Duodenal mucosa (tissue), 2 donors: ENCODE data around the gene PRDX3.
"Not testable (repeated sequence)": the region's sequence is repeated elsewhere in the genome, so short reads cannot be mapped to it uniquely, and the experiment has no call there.

Experiments
- H3K27ac ChIP-seq: one replicate; pipeline ENCODE4 v1.7.0; 2013; ENCODE audit warnings: low read depth, low read length
- H3K27me3 ChIP-seq, 2 donors: one replicate each; pipeline ENCODE4 v1.7.0; 2013; ENCODE audit warnings: low read length in 2 of 2, control low read depth in 1 of 2; ENCODE audit not compliant: insufficient read depth in 2 of 2, control insufficient read depth in 1 of 2
- H3K36me3 ChIP-seq, 2 donors: one replicate each; pipeline ENCODE4 v1.7.0; 2013; ENCODE audit warnings: low read length in 2 of 2, control low read depth in 1 of 2; ENCODE audit not compliant: insufficient read depth in 2 of 2, control insufficient read depth in 1 of 2
- H3K4me1 ChIP-seq, 2 donors: one replicate each; pipeline ENCODE4 v1.7.0; 2013; ENCODE audit warnings: low read length in 2 of 2, control low read depth in 1 of 2; ENCODE audit not compliant: insufficient read depth in 2 of 2, control insufficient read depth in 1 of 2
- H3K4me3 ChIP-seq, 2 donors: one replicate each; pipeline ENCODE4 v1.7.0; 2013; ENCODE audit warnings: low read length in 2 of 2, low read depth in 1 of 2
- H3K9ac ChIP-seq, 2 donors: one replicate each; pipeline ENCODE4 v1.7.0; 2013; ENCODE audit warnings: low read length in 2 of 2, low read depth in 1 of 2
- H3K9me3 ChIP-seq, 2 donors: one replicate each; pipeline ENCODE4 v1.7.0; 2013; ENCODE audit warnings: low read length in 2 of 2, control low read depth in 1 of 2; ENCODE audit not compliant: control insufficient read depth in 1 of 2

Gene PRDX3

DNA sequence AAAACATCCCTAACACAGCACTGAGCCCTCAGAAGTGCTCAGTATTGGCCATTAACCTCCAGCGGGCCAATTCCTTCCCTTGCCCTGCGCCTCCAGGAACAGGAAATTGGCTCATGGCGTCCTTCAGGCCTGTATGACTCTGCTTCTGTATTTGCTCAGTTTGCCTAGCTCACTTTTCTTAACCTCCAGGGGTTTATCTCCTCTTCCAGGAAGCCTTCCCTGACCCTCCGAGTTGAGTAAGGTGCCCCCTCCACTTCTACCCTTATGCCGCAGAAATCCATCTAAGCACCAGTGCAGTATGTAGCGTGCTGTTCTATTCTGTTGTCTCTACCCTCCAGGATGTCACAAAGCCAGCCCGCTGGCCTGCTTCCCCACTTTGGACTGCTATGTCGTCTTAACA is 12.0 kb downstream of the PRDX3 start:
- Histone ChIP-seq H3K9ac (peak overlapping the region in 1 of 2 donors; percentile 86), H3K36me3 (peaks cover 2 to 35% of the 10 kb centered on the region in 2 donors), H3K27ac (no peak overlapping the region)

DNA sequence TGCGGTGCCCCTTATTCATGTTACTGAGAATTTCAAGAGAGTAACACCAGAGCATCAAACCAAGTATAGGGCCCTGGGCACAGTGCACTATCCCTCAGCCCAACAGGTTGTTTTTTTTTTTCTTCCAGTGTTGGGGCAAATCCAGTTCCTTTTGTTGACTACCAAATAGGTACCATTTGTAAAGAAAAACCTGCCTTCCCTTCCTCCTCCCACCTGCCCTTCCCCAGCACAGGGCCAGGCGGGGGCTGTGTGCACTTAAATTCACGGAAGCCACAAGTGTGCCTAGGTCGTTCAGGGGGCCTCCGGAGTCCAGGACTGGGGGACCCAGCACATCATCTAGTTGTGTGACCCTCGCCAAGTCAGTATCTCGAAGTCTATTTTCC is 12.5 kb downstream of the PRDX3 start:
- H3K27me3 ChIP-seq: no peaks in the 10 kb centered on the region
- peaks cover 8 to 17% of the 10 kb centered on the region in 2 donors for H3K4me1 ChIP-seq
- H3K9ac ChIP-seq: peak overlapping the region; percentile 86 to 95
- peak overlapping the region; percentile 89 to 93 for H3K4me3 ChIP-seq
- H3K9me3 ChIP-seq: no peaks in the 10 kb centered on the region
- peaks cover 2 to 35% of the 10 kb centered on the region in 2 donors for H3K36me3 ChIP-seq
- peak overlapping the region; percentile 83 for H3K27ac ChIP-seq

More for the DNA sequence above, 12.0 kb downstream of the PRDX3 start:
- Histone ChIP-seq H3K9me3 (no peaks in the 10 kb centered on the region), H3K4me1 (peaks cover 8 to 17% of the 10 kb centered on the region in 2 donors), H3K4me3 (no peak overlapping the region), H3K27me3 (no peaks in the 10 kb centered on the region)

DNA sequence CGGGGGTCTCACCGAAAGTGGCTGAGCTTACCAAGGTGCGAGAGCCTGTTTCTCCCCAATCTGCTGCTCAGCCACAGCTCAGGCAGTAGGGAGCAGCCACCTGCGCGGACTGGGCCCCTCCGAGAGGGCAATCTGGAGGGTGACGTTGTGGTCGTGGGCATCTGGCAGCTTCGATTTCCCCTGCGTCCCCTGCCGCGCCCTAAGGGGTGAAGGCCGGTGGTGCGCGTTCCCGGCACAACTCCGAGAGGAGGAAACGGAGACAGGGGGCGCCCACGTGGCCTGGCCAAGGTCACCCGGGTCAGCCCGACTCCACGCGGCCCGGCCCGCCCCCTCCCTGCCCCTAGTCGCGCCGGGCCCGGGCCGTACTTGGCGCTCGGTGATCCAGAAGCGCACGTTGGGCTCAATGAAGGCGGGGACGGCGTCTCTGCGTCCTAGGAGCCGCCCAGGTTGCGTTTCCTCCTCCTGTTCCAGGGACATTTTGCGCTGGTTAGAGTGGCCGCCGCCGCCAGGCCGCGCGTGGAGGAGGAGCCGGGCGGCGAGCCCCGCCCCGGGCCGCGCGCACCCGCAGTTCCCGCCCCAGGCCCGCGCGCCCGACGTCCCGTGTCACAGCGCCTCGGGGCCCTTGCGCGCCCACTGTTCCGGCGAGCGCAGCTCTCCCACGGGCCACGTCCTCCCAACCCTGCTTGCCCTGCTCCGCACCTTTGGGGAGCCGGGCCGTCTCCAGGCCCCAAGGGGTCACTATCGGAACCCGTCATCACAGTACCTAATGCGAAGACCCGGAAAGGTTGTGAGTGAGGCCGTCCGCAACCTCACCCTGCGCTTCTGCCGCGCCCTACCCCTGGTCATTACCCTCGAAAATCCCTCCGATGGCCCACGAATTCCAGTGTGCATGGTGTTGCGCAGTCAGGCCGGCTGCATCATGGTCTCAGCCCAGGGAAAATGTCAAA is 13.2 kb downstream of the PRDX3 start, which contains the start of gene SFXN4:
Gene SFXN4, minus strand, starts transcription at position 544 of the 947 bp plus-strand sequence. Its CDS starts 67 bp downstream, at position 477.
- no peaks in the 10 kb centered on the region for H3K27me3 ChIP-seq
- H3K4me3 ChIP-seq: peak within 1 kb of the TSS; percentile 89 to 93
- H3K36me3 ChIP-seq: peaks cover 2 to 36% of the 10 kb centered on the region in 2 donors
- no peaks in the 10 kb centered on the region for H3K9me3 ChIP-seq
- peak within 1 kb of the TSS; percentile 85 for H3K27ac ChIP-seq
- peak within 1 kb of the TSS; percentile 86 to 95 for H3K9ac ChIP-seq
- H3K4me1 ChIP-seq: peaks cover 8 to 17% of the 10 kb centered on the region in 2 donors

DNA sequence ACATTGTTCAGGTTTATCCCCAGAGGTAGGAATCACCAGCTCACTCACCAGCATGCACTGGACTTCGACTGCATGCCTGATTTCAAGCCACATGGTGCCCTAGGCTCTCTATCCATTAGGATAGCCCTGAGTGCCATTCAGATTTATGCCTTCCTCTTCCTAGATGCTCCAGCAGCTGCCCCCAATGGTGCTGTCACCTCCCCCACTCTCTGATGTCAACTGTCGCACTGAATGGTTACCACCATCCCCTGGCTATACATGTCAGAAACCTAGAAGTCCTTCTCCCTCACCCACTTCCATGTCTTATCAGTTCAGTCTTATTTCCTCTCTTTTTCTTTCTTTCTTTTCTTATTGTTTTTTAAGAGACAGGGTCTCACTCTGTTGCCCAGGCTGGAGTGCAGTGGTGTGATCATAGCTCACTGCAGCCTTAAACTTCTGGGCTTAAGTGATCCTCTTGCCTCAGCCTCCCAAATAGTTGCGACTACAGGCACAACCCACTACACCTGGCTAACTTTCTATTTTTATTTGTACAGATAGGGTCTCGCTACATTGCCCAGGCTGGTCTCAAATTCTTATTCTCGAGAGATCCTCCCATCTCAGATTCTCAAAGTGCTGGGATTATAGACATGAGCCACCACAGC is 16.0 kb downstream of the PRDX3 start:
- H3K27ac ChIP-seq: no peak overlapping the region
- H3K9ac ChIP-seq: no peak overlapping the region
- H3K36me3 ChIP-seq: peaks cover 11 to 32% of the 10 kb centered on the region in 2 donors
- H3K9me3 ChIP-seq: no peaks in the 10 kb centered on the region
- H3K4me3 ChIP-seq: no peak overlapping the region
- H3K27me3 ChIP-seq: no peaks in the 10 kb centered on the region
- H3K4me1 ChIP-seq: peaks cover 8 to 17% of the 10 kb centered on the region in 2 donors

DNA sequence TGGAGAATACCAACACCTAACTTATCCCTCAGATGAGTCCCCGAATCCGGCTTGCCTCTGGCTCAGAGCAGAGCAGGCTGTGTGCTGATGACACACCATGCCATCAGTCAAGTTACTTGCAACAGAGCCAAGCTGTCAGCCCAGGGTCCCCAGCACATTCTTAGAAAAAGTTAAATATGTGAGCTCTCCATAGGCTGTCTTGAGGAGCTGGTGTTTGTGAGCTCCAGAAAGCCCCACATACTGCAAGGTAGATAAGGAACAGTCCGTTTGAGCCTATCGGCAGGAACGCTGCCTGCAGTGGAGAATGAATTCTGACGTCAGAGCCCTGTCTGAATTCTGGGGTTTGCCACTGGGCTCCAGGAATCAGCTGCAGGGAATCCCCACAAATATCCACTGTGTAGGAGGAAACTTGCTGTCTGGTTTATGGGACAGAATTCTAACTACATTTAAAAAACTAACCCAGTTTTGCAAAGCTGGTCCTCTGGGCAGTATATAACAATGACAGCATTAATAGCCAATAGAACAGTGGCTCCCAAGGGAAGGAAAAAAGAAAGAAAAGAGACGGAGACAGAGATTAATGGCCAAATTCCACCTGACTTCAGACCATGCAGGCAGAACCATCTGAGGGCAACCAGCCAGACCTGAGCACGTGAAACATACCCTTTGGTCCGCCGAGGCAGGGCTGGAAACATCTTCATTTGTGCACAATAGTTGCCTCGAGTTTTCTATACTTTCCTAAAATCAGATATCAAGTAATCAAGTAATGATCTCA is 16.7 kb downstream of the PRDX3 start:
- Histone ChIP-seq H3K27me3 (no peaks in the 10 kb centered on the region), H3K27ac (no peak overlapping the region), H3K4me1 (peaks cover 8 to 17% of the 10 kb centered on the region in 2 donors), H3K4me3 (no peak overlapping the region), H3K9ac (no peak overlapping the region), H3K9me3 (no peaks in the 10 kb centered on the region), H3K36me3 (peaks cover 14 to 28% of the 10 kb centered on the region in 2 donors)

DNA sequence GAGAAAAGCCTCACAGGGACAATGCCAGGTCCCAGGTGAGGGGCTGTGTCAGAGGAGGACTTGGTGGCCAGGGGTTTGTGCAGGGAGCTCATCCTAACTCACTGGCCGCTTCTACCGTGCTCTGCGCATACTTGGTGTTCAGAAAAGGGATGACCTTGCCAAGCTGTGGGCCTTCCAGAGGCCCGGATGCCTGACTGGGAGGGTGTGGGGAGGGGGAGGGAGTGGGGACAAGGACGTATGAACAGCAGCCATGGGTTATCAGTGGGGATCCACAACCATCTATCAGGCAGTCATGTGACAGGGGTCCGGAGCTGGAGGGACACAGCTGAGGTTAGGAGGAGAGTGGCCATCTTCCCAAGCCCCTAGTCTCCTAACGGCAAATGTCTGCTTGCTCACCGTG is 19.3 kb downstream of the PRDX3 start:
- Histone ChIP-seq H3K27me3 (no peaks in the 10 kb centered on the region), H3K27ac (no peak overlapping the region), H3K4me3 (no peak overlapping the region), H3K9ac (no peak overlapping the region), H3K9me3 (no peaks in the 10 kb centered on the region), H3K4me1 (peaks cover 0 to 3% of the 10 kb centered on the region in 2 donors), H3K36me3 (peaks cover 31 to 53% of the 10 kb centered on the region in 2 donors)

DNA sequence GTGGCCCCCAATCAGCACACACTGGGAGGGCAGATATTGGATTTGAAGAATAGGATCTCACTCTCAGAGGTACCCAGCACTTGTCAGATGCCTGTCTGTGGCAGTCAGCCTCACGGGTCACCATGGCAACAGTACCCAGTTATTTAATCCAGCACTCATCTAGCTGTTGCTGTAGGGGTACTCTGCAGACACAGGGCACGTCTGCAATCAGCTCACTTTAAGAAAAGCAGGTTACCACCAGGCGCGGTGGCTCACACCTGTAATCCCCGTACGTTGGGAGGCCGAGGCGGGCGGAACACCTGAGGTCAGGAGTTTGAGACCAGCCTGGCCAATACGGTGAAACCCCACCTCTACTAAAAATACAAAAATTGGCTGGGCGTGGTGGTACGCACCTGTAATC is 25.0 kb downstream of the PRDX3 start:
- Histone ChIP-seq H3K9ac (no peak overlapping the region), H3K27ac (no peak overlapping the region), H3K27me3 (no peaks in the 10 kb centered on the region), H3K4me1 (no peaks in the 10 kb centered on the region), H3K36me3 (peaks cover 34 to 80% of the 10 kb centered on the region in 2 donors), H3K4me3 (no peak overlapping the region), H3K9me3 (no peaks in the 10 kb centered on the region)

DNA sequence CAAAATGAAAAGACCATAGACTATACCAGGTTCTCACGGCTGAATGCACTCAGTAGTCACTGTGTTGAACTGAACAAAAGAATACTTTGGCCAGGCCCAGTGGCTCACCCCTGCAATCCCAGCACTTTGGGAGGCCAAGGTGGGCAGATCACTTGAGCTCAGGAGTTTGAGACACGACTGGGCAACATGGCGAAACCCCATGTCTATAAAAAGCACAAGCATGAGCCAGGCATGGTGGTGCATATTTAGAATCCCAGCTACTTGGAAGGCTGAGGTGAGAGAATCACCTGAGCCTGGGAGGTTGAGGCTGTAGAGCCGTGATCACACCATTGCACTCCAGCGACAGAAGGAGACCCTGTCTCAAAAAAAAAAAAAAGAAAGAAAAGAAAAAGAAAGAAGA is 25.6 kb downstream of the PRDX3 start:
- Histone ChIP-seq H3K36me3 (peaks cover 33 to 81% of the 10 kb centered on the region in 2 donors), H3K9me3 (no peaks in the 10 kb centered on the region), H3K27ac (no peak overlapping the region), H3K9ac (no peak overlapping the region), H3K27me3 (no peaks in the 10 kb centered on the region), H3K4me3 (no peak overlapping the region), H3K4me1 (no peaks in the 10 kb centered on the region)

DNA sequence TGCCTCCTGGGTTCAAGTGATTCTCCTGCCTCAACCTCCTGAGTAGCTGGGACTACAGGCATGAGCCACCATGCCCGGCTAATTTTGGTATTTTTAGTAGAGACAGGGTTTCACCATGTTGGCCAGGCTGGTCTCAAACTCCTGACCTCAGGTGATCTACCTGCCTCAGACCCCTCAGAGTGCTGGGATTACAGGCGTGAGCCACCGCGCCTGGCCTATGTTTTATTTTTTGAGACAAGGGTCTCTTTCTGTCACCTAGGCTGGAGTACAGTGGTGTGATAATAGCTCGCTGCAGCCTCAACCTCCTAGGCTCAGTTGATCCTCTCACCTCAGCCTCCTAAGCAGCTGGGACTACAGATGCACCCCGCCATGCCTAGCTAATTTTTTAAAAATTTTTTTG is 27.0 kb downstream of the PRDX3 start:
- H3K27ac ChIP-seq, H3K9ac ChIP-seq, H3K27me3 ChIP-seq, H3K4me1 ChIP-seq, H3K4me3 ChIP-seq, H3K9me3 ChIP-seq: not testable (repeated sequence)
- peaks cover 32 to 87% of the 10 kb centered on the region in 2 donors for H3K36me3 ChIP-seq
